B cell (primary cell): ENCODE results near the gene TGM6. TPM values are rescaled to one million over a fixed set of nuclear protein-coding genes. Genes with fewer than 3 reads are reported as not detected.
"Not testable (repeated sequence)": the region's sequence is repeated elsewhere in the genome, so short reads cannot be mapped to it uniquely, and the experiment has no call there.

Experiments used
- ATAC-seq: fragments of 200-7000 bp; cut with Tn5 transposase; one replicate; pipeline ENCODE4 v1.10.0; 2021; ENCODE audit warnings: low read depth, mild to moderate bottlenecking, moderate number of reproducible peaks, moderate library complexity
- CTCF ChIA-PET: fragments of 350-600 bp; sonication (Branson Sonifier 250); formaldehyde crosslinking; loops from one replicate; lab custom pipeline; 2021; ENCODE audit warnings: antibody characterized with exemption, inconsistent platforms; lab: Charles Lee
- POLR2A ChIA-PET: fragments of 350-600 bp; sonication (Branson Sonifier 250); formaldehyde crosslinking; loops from one replicate; lab custom pipeline; 2021; ENCODE audit warnings: antibody characterized with exemption; lab: Charles Lee
- DNase-seq: peaks from one replicate; pipeline ENCODE4 v3.0.0; 2013
- H2AFZ ChIP-seq: 2 replicates; pipeline ENCODE4 v1.6.1; 2012; ENCODE audit warnings: mild to moderate bottlenecking, low read depth, low read length; ENCODE audit not compliant: insufficient read depth, poor library complexity, severe bottlenecking
- H3K27ac ChIP-seq, 2 donors: 1 replicate in 1 of 2; 2 replicates in 1 of 2; pipeline ENCODE4 v1.5.1; 2012 to 2013; ENCODE audit warnings: low read length in 2 of 2, mild to moderate bottlenecking in 2 of 2, moderate library complexity in 1 of 2
- H3K27me3 ChIP-seq, 4 experiments: fragments of 200-600 bp in 1 of 4; sonication (generic) in 1 of 4; replicated peaks in 1 of 4; 1 replicate in 2 of 4; 2 replicates in 2 of 4; pipeline versions ENCODE4 v1.6.1 to v1.7.0; 2013 to 2016; ENCODE audit warnings: low read length in 3 of 4, mild to moderate bottlenecking in 2 of 4, mixed read lengths in 1 of 4, moderate library complexity in 1 of 4; ENCODE audit not compliant: insufficient read depth in 4 of 4, control insufficient read depth in 3 of 4; ENCODE audit errors: control extremely low read depth in 1 of 4
- H3K36me3 ChIP-seq, 2 experiments: replicated peaks in 1 of 2; 1 replicate in 1 of 2; 2 replicates in 1 of 2; pipeline versions ENCODE4 v1.6.1 to v1.7.1; 2013; ENCODE audit warnings: low read length in 1 of 2; ENCODE audit not compliant: insufficient read depth in 2 of 2, control insufficient read depth in 1 of 2; ENCODE audit errors: control extremely low read depth in 1 of 2, extremely low read depth in 1 of 2
- H3K4me1 ChIP-seq, 2 donors: fragments of 200-600 bp in 1 of 2; sonication (generic) in 1 of 2; 1 replicate in 1 of 2; 2 replicates in 1 of 2; pipeline versions ENCODE4 v1.5.1 to v1.6.1; 2013 to 2017; ENCODE audit warnings: low read length in 2 of 2; ENCODE audit not compliant: control insufficient read depth in 2 of 2, insufficient read depth in 2 of 2
- H3K4me2 ChIP-seq: replicated peaks from 2 replicates; pipeline ENCODE3; 2012; ENCODE audit warnings: mild to moderate bottlenecking, low read depth, low read length; ENCODE audit not compliant: poor library complexity, severe bottlenecking
- H3K4me3 ChIP-seq, 5 experiments: fragments of 200-600 bp in 1 of 5; sonication (generic) in 1 of 5; 1 replicate in 3 of 5; 2 replicates in 2 of 5; pipeline versions ENCODE4 v1.5.1 to v1.7.0; 2011 to 2016; ENCODE audit warnings: low read length in 4 of 5, mild to moderate bottlenecking in 4 of 5, low read depth in 2 of 5, control low read depth in 1 of 5, moderate library complexity in 1 of 5; ENCODE audit not compliant: insufficient read depth in 1 of 5; ENCODE audit errors: control extremely low read depth in 1 of 5, extremely low read depth in 1 of 5
- H3K79me2 ChIP-seq: fragments of 200-600 bp; sonication (generic); one replicate; pipeline ENCODE4 v1.6.0; 2016; ENCODE audit warnings: low read length; ENCODE audit not compliant: control insufficient read depth, insufficient read depth
- H3K9ac ChIP-seq: fragments of 200-600 bp; sonication (generic); 2 replicates; pipeline ENCODE4 v1.6.1; 2017; ENCODE audit warnings: mild to moderate bottlenecking, low read length, moderate library complexity
- H3K9me3 ChIP-seq, 3 donors: one replicate each; pipeline versions ENCODE4 v1.6.1 to v1.7.1; 2013; ENCODE audit warnings: low read length in 2 of 3; ENCODE audit not compliant: control insufficient read depth in 2 of 3, insufficient read depth in 1 of 3; ENCODE audit errors: control extremely low read depth in 1 of 3
- H4K20me1 ChIP-seq: 2 replicates; pipeline ENCODE4 v1.6.0; 2012; ENCODE audit warnings: mild to moderate bottlenecking, low read length; ENCODE audit not compliant: insufficient read depth, control insufficient read depth, poor library complexity, severe bottlenecking
- H3K27ac Mint-ChIP-seq: one replicate; pipeline ENCODE4 v1.8.0; 2021; ENCODE audit warnings: mixed read lengths
- H3K27me3 Mint-ChIP-seq: one replicate; pipeline ENCODE4 v1.8.0; 2021; ENCODE audit warnings: mixed read lengths
- H3K4me1 Mint-ChIP-seq: one replicate; pipeline ENCODE4 v1.8.0; 2021; ENCODE audit warnings: mixed read lengths
- H3K4me3 Mint-ChIP-seq: one replicate; pipeline ENCODE4 v1.8.0; 2021; ENCODE audit warnings: mixed read lengths
- H3K9me3 Mint-ChIP-seq: one replicate; pipeline ENCODE4 v1.8.0; 2022; ENCODE audit warnings: mixed read lengths; ENCODE audit not compliant: insufficient read depth
- EZH2 ChIP-seq: IDR thresholded peaks from 2 replicates; pipeline ENCODE4 v1.6.1; 2012; ENCODE audit warnings: borderline replicate concordance, low read depth, mild to moderate bottlenecking, moderate library complexity, low read length; ENCODE audit not compliant: insufficient read depth, poor library complexity, severe bottlenecking
- WGBS: methylation state at CpG from one replicate; pipeline ENCODE4 v1.1.5; 2013; ENCODE audit warnings: missing lambda C conversion rate; ENCODE audit not compliant: insufficient coverage; 5-methylcytosine and 5-hydroxymethylcytosine counted together
- intact Hi-C: fragments of 100-400 bp; cut with micrococcal nuclease; formaldehyde crosslinking; loops from one replicate; pipeline ENCODE4 v1.10.0; 2022
- polyA plus RNA-seq: library from polyadenylated mRNA; depleted of rRNA; stranded (reverse); fragments of >200 nt; gene quantifications from 2 replicates; pipeline ENCODE4 v1.2.3, GENCODE V29; 2012
- total RNA-seq, 2 donors: library from RNA; stranded (reverse); fragments of 120-200 nt in 1 of 2; gene quantifications; 1 replicate in 1 of 2; 2 replicates in 1 of 2; pipeline versions ENCODE4 v1.2.3 to v1.2.4, GENCODE V29; 2013 to 2022
- TF ChIP-seq, protein P1 (sequence below): fragments of 200-600 bp; IDR thresholded peaks from one replicate; pipeline ENCODE4 v1.8.0; 2022; ENCODE audit warnings: antibody characterized with exemption, mild to moderate bottlenecking

Gene TGM6
- total and polyA plus RNA-seq, 2 donors (not counting 1 experiment from before 2014, with no cell fraction given) = not detected

DNA sequence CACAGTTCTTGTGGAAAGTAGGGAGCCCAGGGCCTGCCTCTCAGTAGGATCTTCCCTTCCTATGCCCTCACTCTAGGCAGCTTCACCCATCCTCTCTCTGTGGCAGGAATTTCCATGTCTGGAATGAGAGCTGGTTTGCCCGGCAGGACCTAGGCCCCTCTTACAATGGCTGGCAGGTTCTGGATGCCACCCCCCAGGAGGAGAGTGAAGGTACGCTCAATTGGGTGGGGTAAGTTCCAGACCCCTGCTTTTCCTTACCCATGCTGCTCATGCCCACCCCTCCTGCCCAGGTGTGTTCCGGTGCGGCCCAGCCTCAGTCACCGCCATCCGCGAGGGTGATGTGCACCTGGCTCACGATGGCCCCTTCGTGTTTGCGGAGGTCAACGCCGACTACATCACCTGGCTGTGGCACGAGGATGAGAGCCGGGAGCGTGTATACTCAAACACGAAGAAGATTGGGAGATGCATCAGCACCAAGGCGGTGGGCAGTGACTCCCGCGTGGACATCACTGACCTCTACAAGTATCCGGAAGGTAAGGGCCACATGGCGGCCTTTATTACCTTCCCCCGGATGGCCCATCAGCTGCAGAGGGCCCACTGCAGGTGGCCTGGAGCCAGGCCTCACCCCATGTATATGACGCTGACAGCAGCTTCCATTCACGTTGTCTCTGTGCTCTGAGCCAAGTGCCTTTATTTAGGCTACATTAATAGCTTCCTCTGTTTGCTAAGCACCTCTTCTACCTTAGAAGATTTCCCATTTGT, 22.8 kb downstream of the TGM6 start:
- POLR2A ChIA-PET = no interaction called here
- no peak for TF ChIP-seq EZH2
- TF ChIP-seq, protein P1, sequence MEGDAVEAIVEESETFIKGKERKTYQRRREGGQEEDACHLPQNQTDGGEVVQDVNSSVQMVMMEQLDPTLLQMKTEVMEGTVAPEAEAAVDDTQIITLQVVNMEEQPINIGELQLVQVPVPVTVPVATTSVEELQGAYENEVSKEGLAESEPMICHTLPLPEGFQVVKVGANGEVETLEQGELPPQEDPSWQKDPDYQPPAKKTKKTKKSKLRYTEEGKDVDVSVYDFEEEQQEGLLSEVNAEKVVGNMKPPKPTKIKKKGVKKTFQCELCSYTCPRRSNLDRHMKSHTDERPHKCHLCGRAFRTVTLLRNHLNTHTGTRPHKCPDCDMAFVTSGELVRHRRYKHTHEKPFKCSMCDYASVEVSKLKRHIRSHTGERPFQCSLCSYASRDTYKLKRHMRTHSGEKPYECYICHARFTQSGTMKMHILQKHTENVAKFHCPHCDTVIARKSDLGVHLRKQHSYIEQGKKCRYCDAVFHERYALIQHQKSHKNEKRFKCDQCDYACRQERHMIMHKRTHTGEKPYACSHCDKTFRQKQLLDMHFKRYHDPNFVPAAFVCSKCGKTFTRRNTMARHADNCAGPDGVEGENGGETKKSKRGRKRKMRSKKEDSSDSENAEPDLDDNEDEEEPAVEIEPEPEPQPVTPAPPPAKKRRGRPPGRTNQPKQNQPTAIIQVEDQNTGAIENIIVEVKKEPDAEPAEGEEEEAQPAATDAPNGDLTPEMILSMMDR = no peak
- Mint-ChIP-seq H3K4me1 (no peaks in the 10 kb centered on the region), H3K27me3 (peaks cover 20% of the 10 kb centered on the region), H3K27ac (no peak overlapping the region), H3K9me3 (no peaks in the 10 kb centered on the region), H3K4me3 (no peak overlapping the region)
- intact Hi-C loops = no loop called here
- H3K79me2 ChIP-seq = no peaks in the 10 kb centered on the region
- no peak overlapping the region for H3K9ac ChIP-seq
- DNase-seq (no peak), ATAC-seq (no peak)
- peaks cover 0 to 7% (median 1%) of the 10 kb centered on the region in 3 donors for H3K9me3 ChIP-seq
- CTCF ChIA-PET = interaction anchor here (1.1 kb wide), 1 partner anchor 196 kb away, joined by 7 read pairs; no protein-coding TSS in a partner anchor
- H3K27ac ChIP-seq = no peak overlapping the region
- no peaks in the 10 kb centered on the region for H4K20me1 ChIP-seq
- H2AFZ ChIP-seq = no peak overlapping the region
- H3K36me3 ChIP-seq = no peaks in the 10 kb centered on the region
- 96% methylated on average over 22 of the region's 24 CpGs for WGBS
- H3K4me3 ChIP-seq = no peak overlapping the region
- peaks cover 0 to 10% (median 7%) of the 10 kb centered on the region in 4 experiments for H3K27me3 ChIP-seq
- H3K4me1 ChIP-seq = no peaks in the 10 kb centered on the region
- H3K4me2 ChIP-seq = no peak overlapping the region

DNA sequence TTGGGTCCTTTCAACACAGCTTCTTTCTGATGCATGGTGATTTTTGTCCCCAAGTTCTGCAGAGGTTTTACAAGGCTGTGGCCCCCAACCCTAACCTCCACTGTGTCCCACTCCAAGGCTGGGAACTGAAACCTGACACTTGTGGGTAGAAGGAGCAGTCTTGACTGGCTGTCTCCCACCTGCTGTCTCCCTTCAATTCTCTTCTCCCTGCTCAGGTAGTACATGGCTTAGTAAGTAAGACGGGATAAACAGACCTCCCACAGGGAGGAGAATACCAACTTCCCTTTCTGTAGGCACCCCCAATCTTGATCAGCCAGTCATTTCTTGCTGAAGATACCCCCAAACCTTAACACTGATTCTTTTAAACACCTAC, 25.0 kb downstream of the TGM6 start:
- Mint-ChIP-seq H3K9me3 (no peaks in the 10 kb centered on the region), H3K27me3 (peaks cover 37% of the 10 kb centered on the region), H3K4me1 (no peaks in the 10 kb centered on the region), H3K4me3 (no peak overlapping the region), H3K27ac (no peak overlapping the region)
- WGBS = no CpG with 5 or more reads among the region's 1 CpG
- DNase-seq = no peak
- Histone ChIP-seq H4K20me1 (no peaks in the 10 kb centered on the region), H3K9me3 (peaks cover 0 to 7% (median 1%) of the 10 kb centered on the region in 3 donors), H3K36me3 (no peaks in the 10 kb centered on the region), H3K79me2 (no peaks in the 10 kb centered on the region), H3K4me1 (no peaks in the 10 kb centered on the region), H3K4me3 (no peak overlapping the region), H3K9ac (no peak overlapping the region), H2AFZ (no peak overlapping the region), H3K4me2 (no peak overlapping the region), H3K27me3 (peaks cover 0 to 12% (median 7%) of the 10 kb centered on the region in 4 experiments), H3K27ac (no peak overlapping the region)
- intact Hi-C loops = no loop called here
- POLR2A ChIA-PET = no interaction called here
- CTCF ChIA-PET = no interaction called here
- no peak for ATAC-seq
- TF ChIP-seq EZH2 = no peak
- TF ChIP-seq, protein P1 = no peak

DNA sequence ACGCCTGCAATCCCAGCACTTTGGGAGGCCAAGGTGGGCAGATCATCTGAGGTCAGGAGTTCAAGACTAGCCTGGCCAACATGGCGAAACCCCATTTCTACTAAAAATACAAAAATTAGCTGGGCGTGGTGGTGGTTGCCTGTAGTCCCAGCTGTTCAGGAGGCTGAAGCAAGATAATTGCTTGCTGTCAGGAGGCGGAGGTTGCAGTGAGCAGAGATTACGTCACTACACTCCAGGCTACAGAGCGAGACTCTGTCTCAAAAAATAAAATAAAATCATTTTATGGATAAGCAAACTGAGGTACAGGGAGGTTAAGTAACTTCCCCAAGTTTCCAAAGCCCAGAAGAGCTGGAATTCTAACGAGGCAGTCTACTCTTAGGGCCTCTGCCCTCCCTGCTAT, 26.7 kb downstream of the TGM6 start:
- H3K9ac ChIP-seq, POLR2A ChIA-PET, DNase-seq, H3K79me2 ChIP-seq, intact Hi-C loops, H2AFZ ChIP-seq, H3K4me2 ChIP-seq, ATAC-seq, H3K27ac Mint-ChIP-seq, H3K4me1 Mint-ChIP-seq, H3K4me3 Mint-ChIP-seq, H3K4me3 ChIP-seq, H3K9me3 Mint-ChIP-seq, H3K36me3 ChIP-seq, H3K9me3 ChIP-seq, H4K20me1 ChIP-seq, H3K4me1 ChIP-seq, H3K27ac ChIP-seq: not testable (repeated sequence)
- WGBS = 81% methylated on average over 3 of the region's 7 CpGs
- CTCF ChIA-PET = interaction anchor here (0.6 kb wide), 1 partner anchor 331 kb away, joined by 3 read pairs; no protein-coding TSS in a partner anchor
- peaks cover 0 to 12% (median 8%) of the 10 kb centered on the region in 4 experiments for H3K27me3 ChIP-seq
- peaks cover 51% of the 10 kb centered on the region for H3K27me3 Mint-ChIP-seq
